Smooth muscle cell (in vitro differentiated cells): ENCODE measurements around the gene IMMP2L. TPM values are rescaled to one million over a fixed set of nuclear protein-coding genes. Genes with fewer than 3 reads are reported as not detected.

ENCODE experiments used
- DNase-seq: peaks from one replicate; lab custom pipeline; 2025; ENCODE audit not compliant: unreplicated experiment; lab: John Stamatoyannopoulos, UW
- H2AFZ ChIP-seq: fragments of 200-600 bp; sonication (generic); 2 replicates; pipeline ENCODE4 v1.6.0; 2016; ENCODE audit warnings: antibody characterized with exemption, low read depth, mild to moderate bottlenecking
- H3F3A ChIP-seq: fragments of 200-600 bp; sonication (generic); 2 replicates; pipeline ENCODE4 v1.6.0; 2017; ENCODE audit warnings: antibody characterized with exemption, low read depth
- H3K27ac ChIP-seq: fragments of 200-600 bp; sonication (generic); 2 replicates; pipeline ENCODE4 v1.5.1; 2016; ENCODE audit warnings: low read depth, mild to moderate bottlenecking
- H3K27me3 ChIP-seq: fragments of 200-600 bp; sonication (generic); 2 replicates; pipeline ENCODE4 v1.6.1; 2016; ENCODE audit warnings: low read depth, mild to moderate bottlenecking
- H3K36me3 ChIP-seq: fragments of 200-600 bp; sonication (generic); 2 replicates; pipeline ENCODE4 v1.5.1; 2016; ENCODE audit warnings: low read depth
- H3K4me1 ChIP-seq: fragments of 200-600 bp; sonication (generic); 2 replicates; pipeline ENCODE4 v1.5.1; 2016; ENCODE audit warnings: low read depth
- H3K4me2 ChIP-seq: fragments of 200-600 bp; sonication (generic); 2 replicates; pipeline ENCODE4 v1.6.0; 2016; ENCODE audit warnings: mild to moderate bottlenecking
- H3K4me3 ChIP-seq: fragments of 200-600 bp; sonication (generic); 2 replicates; pipeline ENCODE4 v1.5.1; 2016; ENCODE audit warnings: mild to moderate bottlenecking
- H3K79me2 ChIP-seq: fragments of 200-600 bp; sonication (generic); 2 replicates; pipeline ENCODE4 v1.6.0; 2016; ENCODE audit warnings: low read depth, mild to moderate bottlenecking
- H3K9ac ChIP-seq: fragments of 200-600 bp; sonication (generic); 2 replicates; pipeline ENCODE4 v1.6.0; 2016; ENCODE audit warnings: low read depth
- H3K9me3 ChIP-seq: fragments of 200-600 bp; sonication (generic); replicated peaks from 2 replicates; pipeline ENCODE4 v1.5.1; 2016; ENCODE audit warnings: low read depth
- H4K20me1 ChIP-seq: fragments of 200-600 bp; sonication (generic); 2 replicates; pipeline ENCODE4 v1.6.0; 2016; ENCODE audit warnings: low read depth
- WGBS: methylation state at CpG from one replicate; pipeline ENCODE4 v1.1.7; 2016; ENCODE audit warnings: low lambda C conversion rate; 5-methylcytosine and 5-hydroxymethylcytosine counted together
- polyA plus RNA-seq: library from polyadenylated mRNA; unstranded; fragments of >200 nt; fragmentation: Nextera tagmentation; extraction: Ambion mirVana; gene quantifications from 2 replicates; pipeline ENCODE4 v1.2.1, GENCODE V29; 2016
- total RNA-seq: library from RNA; depleted of rRNA; stranded (reverse); fragments of >200 nt; gene quantifications from 2 replicates; pipeline ENCODE4 v1.2.3, GENCODE V29; 2014
- TF ChIP-seq, protein P1 (sequence below): fragments of 200-600 bp; sonication (generic); IDR thresholded peaks from 2 replicates; pipeline ENCODE4 v1.5.1; 2017; ENCODE audit warnings: borderline replicate concordance, mild to moderate bottlenecking, antibody characterized with exemption; ENCODE audit not compliant: insufficient read depth, poor library complexity, severe bottlenecking

Gene IMMP2L
- total and polyA plus RNA-seq, 2 experiments from 2014 or later, result 10.9 to 11.1 TPM

DNA sequence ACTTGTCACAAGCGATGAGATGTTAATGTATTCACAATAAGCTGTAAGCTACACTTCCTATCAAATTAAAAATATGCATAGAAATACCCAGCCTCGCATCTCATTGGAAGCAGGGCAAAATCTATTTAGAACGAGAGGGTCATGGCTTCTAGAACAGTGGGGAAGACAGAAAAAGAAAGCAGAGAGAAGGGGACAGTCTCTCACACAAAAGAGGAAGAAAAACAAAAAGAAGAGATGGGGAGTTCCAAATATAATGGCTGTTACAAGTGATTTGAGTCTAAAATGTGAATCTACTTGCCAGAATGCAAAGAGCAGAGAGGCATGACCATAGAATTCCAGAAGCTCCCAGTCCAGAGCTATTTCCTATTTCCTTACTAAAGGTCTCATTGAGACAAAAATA is 457.6 kb downstream of the IMMP2L start:
- 97% methylated on average over 3 of the region's 3 CpGs for WGBS
- Histone ChIP-seq H3K4me1 (no peaks in the 10 kb centered on the region), H3K4me2 (no peak overlapping the region), H3K27ac (no peak overlapping the region), H3K9ac (no peak overlapping the region), H3K36me3 (no peaks in the 10 kb centered on the region), H2AFZ (no peak overlapping the region), H3K4me3 (no peak overlapping the region), H3K9me3 (no peaks in the 10 kb centered on the region), H3F3A (no peaks in the 10 kb centered on the region), H3K79me2 (no peaks in the 10 kb centered on the region), H4K20me1 (no peaks in the 10 kb centered on the region), H3K27me3 (no peaks in the 10 kb centered on the region)
- TF ChIP-seq, protein P1, sequence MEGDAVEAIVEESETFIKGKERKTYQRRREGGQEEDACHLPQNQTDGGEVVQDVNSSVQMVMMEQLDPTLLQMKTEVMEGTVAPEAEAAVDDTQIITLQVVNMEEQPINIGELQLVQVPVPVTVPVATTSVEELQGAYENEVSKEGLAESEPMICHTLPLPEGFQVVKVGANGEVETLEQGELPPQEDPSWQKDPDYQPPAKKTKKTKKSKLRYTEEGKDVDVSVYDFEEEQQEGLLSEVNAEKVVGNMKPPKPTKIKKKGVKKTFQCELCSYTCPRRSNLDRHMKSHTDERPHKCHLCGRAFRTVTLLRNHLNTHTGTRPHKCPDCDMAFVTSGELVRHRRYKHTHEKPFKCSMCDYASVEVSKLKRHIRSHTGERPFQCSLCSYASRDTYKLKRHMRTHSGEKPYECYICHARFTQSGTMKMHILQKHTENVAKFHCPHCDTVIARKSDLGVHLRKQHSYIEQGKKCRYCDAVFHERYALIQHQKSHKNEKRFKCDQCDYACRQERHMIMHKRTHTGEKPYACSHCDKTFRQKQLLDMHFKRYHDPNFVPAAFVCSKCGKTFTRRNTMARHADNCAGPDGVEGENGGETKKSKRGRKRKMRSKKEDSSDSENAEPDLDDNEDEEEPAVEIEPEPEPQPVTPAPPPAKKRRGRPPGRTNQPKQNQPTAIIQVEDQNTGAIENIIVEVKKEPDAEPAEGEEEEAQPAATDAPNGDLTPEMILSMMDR, result no peak
- no peak for DNase-seq

DNA sequence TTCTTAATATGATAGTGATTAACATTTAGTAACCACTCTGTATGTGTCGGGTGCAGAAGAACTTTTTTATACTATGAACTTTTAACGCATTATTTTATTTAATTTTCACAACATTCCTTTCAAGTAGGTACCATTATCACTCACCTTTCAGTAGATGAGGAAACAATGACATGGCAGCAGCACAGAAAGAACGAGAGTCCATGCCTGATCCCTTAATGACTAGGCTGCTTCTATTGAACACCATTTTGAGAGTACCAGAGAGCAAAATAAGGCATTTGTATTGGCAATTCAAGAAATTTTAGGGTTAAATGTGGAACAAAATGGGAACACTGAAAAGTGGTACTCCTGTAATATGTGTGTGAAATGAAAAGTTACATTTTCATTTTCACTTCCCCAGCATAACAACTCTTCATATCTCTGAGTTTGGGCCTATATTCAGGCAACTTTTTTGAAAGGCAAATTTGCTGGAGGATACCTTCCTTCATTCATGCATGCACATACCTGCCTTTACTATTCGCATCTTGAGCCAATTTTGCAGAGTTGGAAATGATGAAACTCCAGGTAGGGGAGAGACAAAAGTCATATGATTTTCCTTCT is 458.5 kb downstream of the IMMP2L start:
- no peak overlapping the region for H3K4me3 ChIP-seq
- H2AFZ ChIP-seq, result no peak overlapping the region
- H3K4me2 ChIP-seq, result no peak overlapping the region
- WGBS, result 95% methylated on average over 4 of the region's 4 CpGs
- no peaks in the 10 kb centered on the region for H3K9me3 ChIP-seq
- no peaks in the 10 kb centered on the region for H3F3A ChIP-seq
- no peaks in the 10 kb centered on the region for H3K79me2 ChIP-seq
- DNase-seq, result no peak
- no peak overlapping the region for H3K27ac ChIP-seq
- no peaks in the 10 kb centered on the region for H4K20me1 ChIP-seq
- TF ChIP-seq, protein P1, result no peak
- H3K27me3 ChIP-seq, result no peaks in the 10 kb centered on the region
- H3K4me1 ChIP-seq, result peaks cover 2% of the 10 kb centered on the region
- H3K36me3 ChIP-seq, result no peaks in the 10 kb centered on the region
- H3K9ac ChIP-seq, result no peak overlapping the region

DNA sequence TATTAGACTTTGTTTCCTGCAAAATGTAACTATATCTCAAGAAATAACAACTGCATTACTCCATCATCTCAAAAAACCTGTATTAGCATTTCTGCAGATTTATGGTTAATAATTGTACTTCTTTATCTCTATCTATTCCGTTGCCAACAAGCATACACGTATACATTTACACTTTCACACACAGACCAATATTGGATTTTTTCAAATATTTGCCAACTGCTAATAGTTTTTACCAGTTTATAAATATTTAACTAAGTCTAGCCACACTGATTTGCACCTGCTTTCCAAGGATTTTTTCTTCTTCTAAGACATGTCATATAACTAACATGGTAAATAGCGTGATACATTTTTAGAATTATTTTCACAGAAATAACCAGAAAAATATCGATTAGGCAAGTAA is 459.2 kb downstream of the IMMP2L start:
- Histone ChIP-seq H3K4me3 (no peak overlapping the region), H4K20me1 (no peaks in the 10 kb centered on the region)

More for the DNA sequence above, 459.2 kb downstream of the IMMP2L start:
- Histone ChIP-seq H2AFZ (no peak overlapping the region), H3K79me2 (no peaks in the 10 kb centered on the region), H3K9me3 (no peaks in the 10 kb centered on the region), H3K27me3 (no peaks in the 10 kb centered on the region), H3K4me2 (no peak overlapping the region), H3K36me3 (no peaks in the 10 kb centered on the region), H3K9ac (no peak overlapping the region), H3K4me1 (peaks cover 8% of the 10 kb centered on the region), H3K27ac (no peak overlapping the region), H3F3A (no peaks in the 10 kb centered on the region)
- no peak for DNase-seq
- 97% methylated on average over 4 of the region's 4 CpGs for WGBS
- TF ChIP-seq, protein P1, result no peak
